ENCODE data around the gene LASP1.

LASP1 gene

GRCh38 chr17:38879878-38880665 is 10.2 kb downstream of the LASP1 start:
- no peak for TF ChIP-seq CTCF (IDR thresholded peaks at IDR 0.05)
- no peak for TF ChIP-seq ZFX (IDR thresholded peaks at IDR 0.05; ENCODE audit: borderline replicate concordance)
- no peak overlapping the region for H3K27ac ChIP-seq

DNA sequence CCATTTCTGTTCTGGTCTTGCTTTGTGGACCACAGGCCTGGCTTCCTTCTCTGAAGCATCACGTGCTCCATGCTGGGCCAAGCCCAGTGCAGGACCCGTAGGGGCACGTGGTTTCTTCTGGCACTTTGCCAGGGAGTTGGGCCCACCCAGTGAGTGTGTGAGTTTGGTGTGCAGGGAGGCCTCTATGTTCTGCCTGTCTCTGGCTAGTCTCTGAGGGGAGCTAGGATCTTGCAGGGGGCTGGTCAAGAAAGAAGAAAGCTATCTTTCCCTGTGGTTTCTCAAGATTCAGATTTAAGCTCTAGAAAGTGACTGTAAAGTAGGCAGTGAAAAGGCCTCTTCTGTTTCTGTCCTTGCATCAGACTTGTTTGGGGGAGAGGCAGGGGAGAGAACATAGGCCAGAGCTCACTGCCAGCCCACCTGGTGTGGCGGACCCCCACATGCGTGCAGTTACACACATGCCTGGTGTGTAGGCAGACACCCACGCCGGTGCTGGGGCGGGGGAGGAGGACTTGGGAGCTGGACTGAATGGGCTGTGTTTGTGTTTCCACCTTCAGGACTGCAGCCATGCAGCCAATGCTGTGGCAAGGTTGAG is 11.8 kb downstream of the LASP1 start:
- no peak for TF ChIP-seq ZFX (IDR thresholded peaks at IDR 0.05; ENCODE audit: borderline replicate concordance)
- no peak for TF ChIP-seq CTCF (IDR thresholded peaks at IDR 0.05)
- peak overlapping the region; percentile 17; the same call in 1 of the 2 replicates for H3K27ac ChIP-seq

DNA sequence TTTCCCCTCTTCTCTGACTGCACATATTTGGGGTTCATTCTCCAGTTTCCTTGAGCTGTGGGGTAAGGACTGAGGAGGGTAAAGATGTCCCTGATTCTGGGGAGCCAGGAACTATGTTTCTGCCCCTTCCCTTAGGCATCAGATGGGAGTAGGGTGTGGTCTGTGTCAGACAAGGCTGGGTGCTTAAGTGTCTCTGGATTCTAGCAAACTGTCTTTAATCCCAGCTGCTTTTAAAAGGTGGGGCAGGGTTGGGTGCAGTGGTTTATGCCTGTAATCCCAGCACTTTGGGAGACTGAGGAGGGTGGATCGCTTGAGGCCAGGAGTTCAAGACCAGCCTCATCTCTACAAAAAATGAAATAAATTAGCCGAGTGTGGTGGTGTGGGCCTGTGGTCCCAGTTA is 13.0 kb downstream of the LASP1 start:
- H3K27ac ChIP-seq = no peak overlapping the region
- TF ChIP-seq CTCF (IDR thresholded peaks at IDR 0.05) (no peak), ZFX (IDR thresholded peaks at IDR 0.05; ENCODE audit: borderline replicate concordance) (no peak)

GRCh38 chr17:38883592-38884526 is 14.0 kb downstream of the LASP1 start:
- TF ChIP-seq CTCF (IDR thresholded peaks at IDR 0.05) (no peak), ZFX (IDR thresholded peaks at IDR 0.05; ENCODE audit: borderline replicate concordance) (no peak)
- H3K27ac ChIP-seq = no peak overlapping the region

- no peak overlapping the region for H3K27ac ChIP-seq
- TF ChIP-seq ZFX (IDR thresholded peaks at IDR 0.05; ENCODE audit: borderline replicate concordance) (no peak), CTCF (IDR thresholded peaks at IDR 0.05) (no peak)
Measured at GRCh38 chr17:38885044-38885727, 15.3 kb downstream of the LASP1 start.

DNA sequence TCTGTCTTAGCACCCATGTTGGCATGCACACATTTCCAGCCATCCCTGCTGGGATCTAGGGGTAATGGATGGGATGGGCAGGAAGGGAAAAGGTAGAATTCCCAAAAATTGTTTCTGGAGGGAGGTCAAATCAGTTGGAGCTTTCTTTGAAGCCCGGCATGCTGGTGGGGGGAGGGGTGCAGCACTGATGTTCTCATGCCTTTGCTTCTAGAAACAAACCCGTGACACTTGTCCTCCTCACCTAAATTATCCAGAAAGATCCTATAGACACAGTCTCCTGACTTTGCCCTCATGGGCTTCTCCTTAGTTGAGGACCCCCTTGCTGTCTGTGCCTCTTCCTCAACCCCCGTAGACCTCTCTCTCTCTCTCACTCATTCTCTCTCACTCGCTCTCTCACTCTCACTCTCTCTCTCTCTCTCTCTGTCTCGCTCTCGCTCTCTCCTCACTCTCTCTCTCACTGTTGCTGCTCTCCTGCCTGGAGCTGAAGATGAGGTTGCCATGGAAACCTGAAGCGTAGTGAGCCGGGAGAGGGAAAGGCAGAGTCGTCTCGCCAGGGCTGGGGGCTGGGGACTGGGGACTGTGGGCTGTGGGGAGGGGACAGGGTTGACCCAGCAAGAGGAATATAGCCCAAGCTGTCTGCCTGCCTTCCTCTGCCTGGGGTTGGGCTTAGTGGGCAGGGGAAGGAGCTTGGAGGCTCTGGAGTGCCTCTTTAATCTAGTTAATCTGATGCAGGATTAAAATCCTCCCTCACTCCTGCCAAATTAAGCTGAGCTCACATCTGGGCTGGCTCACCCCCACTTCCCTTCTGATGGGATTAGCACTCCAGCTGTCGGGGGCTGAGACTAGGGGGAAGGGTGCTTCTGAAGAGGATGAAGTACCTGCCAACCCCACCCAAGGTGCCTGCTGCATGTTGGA is 16.1 kb downstream of the LASP1 start:
- no peak overlapping the region for H3K27ac ChIP-seq
- TF ChIP-seq ZFX (IDR thresholded peaks at IDR 0.05; ENCODE audit: borderline replicate concordance) (no peak), CTCF (IDR thresholded peaks at IDR 0.05) (no peak)
